ENCODE measurements around the gene DLST.

DNA sequence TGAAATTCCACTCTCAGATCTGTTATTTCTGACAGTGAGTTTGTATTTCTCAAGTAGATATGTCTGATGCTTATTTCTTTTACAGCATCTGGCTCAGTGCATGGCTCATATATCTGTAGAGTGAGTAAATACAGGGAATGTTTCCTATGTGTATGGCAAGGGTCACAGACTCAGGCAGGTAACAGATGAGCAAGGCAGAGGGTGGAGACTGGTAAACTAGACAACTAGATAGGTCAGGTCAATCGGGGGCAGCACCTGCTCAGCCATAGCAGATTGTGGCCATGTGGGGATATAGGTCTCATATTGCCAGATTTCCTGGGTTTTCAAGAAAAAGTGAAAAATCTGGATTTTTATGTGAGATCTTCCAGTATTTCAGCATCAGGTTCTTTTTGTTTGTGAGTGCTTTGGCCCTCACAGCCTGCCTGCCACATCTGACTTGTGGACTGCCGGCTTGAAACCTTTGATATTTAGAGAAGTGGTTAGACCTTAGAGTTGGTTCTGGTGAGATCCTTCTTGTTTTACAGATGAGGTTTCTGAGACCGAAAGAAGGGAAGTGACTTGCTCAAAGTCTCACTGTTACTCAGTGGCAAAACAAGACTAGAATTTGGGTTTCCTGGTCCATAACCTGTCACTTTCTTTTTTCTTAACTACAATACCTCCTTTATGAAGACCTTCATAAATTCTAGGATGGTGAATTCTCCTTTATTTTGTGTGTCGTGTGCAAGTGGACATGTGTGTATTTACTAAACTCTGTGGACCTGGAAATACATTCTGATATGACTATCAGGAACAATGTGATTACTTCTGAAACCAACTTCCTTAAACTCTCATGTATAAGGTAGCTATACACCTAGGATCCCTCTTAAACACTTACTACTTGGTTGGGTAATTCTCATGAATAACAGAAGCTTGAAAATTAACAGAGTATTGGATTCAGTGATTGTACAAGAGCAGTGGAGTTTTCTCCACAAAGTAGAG lies 40.2 kb upstream of the DLST start:
- no peak for TF ChIP-seq CTCF (IDR thresholded peaks at IDR 0.05)
- TF ChIP-seq POLR2AphosphoS5 (IDR thresholded peaks at IDR 0.05; ENCODE audit: low read depth, low read length), result no peak
- no peak for TF ChIP-seq REST (IDR thresholded peaks at IDR 0.05; ENCODE audit: insufficient read depth in 1 of 2, low read depth in 2 of 2, low read length in 1 of 2)
